K562 (cell line): ENCODE data around the gene NMUR1. TPM values are rescaled to one million over a fixed set of nuclear protein-coding genes. Genes with fewer than 3 reads are reported as not detected.
A peak's percentile ranks its signal among the peaks of the same experiment; 100 is the strongest.

Experiments
- ATAC-seq: fragments of 200-7000 bp; cut with Tn5 transposase; 3 replicates; pipeline ENCODE4 v1.9.1; 2020; ENCODE audit warnings: moderate library complexity
- BruUV-seq: library from RNA; stranded (reverse); fragments of 400-500 nt; replicated peaks from 2 replicates; lab custom pipeline; 2021; lab: Mats Ljungman, UMichigan
- CTCF ChIA-PET: fragments of 300-600 bp; formaldehyde crosslinking; extraction: SDS; loops from one replicate; lab custom pipeline; 2021; ENCODE audit warnings: low intra/inter-chr PET ratio; lab: Yijun Ruan, JAX
- POLR2A ChIA-PET: fragments of 300-600, 350-650 bp; sonication (Branson Sonifier 250); formaldehyde crosslinking; extraction: SDS; loops from one replicate; lab custom pipeline; 2021; ENCODE audit warnings: antibody characterized with exemption, inconsistent platforms; lab: Yijun Ruan, JAX
- DNase-seq, 4 experiments: peaks; one replicate each; pipeline versions ENCODE4 v3.0.0 to v3.0.0-alpha.2; 2011 to 2018; ENCODE audit warnings: low spot score in 3 of 4, mixed read lengths in 3 of 4; ENCODE audit errors: extremely low read depth in 1 of 4
- FAIRE-seq: peaks from 2 replicates; lab custom pipeline; 2011; peaks lifted over from hg19 to GRCh38; lab: Jason Lieb, UNC
- H2AFZ ChIP-seq: 2 replicates; pipeline ENCODE4 v1.6.0; 2011; ENCODE audit warnings: low read depth, low read length, control low read depth, inconsistent platforms
- H3K27ac ChIP-seq: fragments of 200-600 bp; 3 replicates; pipeline ENCODE4 v1.8.0; 2011; ENCODE audit warnings: low read depth, mild to moderate bottlenecking, control low read depth, inconsistent platforms, low read length, moderate library complexity, mixed read lengths; ENCODE audit errors: extremely low read depth
- H3K27me3 ChIP-seq, 2 experiments: fragments of 300-600 bp in 1 of 2; 2 replicates in 1 of 2; 3 replicates in 1 of 2; pipeline versions ENCODE4 v1.6.0 to v1.8.0; 2011; ENCODE audit warnings: inconsistent platforms in 2 of 2, low read length in 2 of 2, mild to moderate bottlenecking in 1 of 2, mixed read lengths in 1 of 2, moderate library complexity in 1 of 2; ENCODE audit not compliant: control insufficient read depth in 2 of 2, insufficient read depth in 2 of 2
- H3K36me3 ChIP-seq: fragments of 300-600 bp; 3 replicates; pipeline ENCODE4 v1.8.0; 2011; ENCODE audit warnings: mild to moderate bottlenecking, low read length, inconsistent platforms; ENCODE audit not compliant: control insufficient read depth, insufficient read depth
- H3K4me1 ChIP-seq, 2 experiments: fragments of 200-600 bp in 1 of 2; replicated peaks in 1 of 2; 2 replicates in 1 of 2; 3 replicates in 1 of 2; pipeline versions ENCODE4 v1.5.1 to v1.8.0; 2011; ENCODE audit warnings: inconsistent platforms in 2 of 2, low read length in 2 of 2, mild to moderate bottlenecking in 1 of 2, mixed read lengths in 1 of 2, moderate library complexity in 1 of 2; ENCODE audit not compliant: control insufficient read depth in 2 of 2, insufficient read depth in 2 of 2
- H3K4me2 ChIP-seq: 2 replicates; pipeline ENCODE4 v1.6.1; 2011; ENCODE audit warnings: low read length, control low read depth, inconsistent platforms, mixed read lengths; ENCODE audit not compliant: insufficient read depth
- H3K4me3 ChIP-seq: fragments of 200-600 bp; sonication (generic), shearing (Covaris generic); 2 replicates; pipeline ENCODE4 v1.5.1; 2016; ENCODE audit warnings: control low read depth, inconsistent platforms
- H3K79me2 ChIP-seq: fragments of 200-600 bp; 3 replicates; pipeline ENCODE4 v1.8.0; 2011; ENCODE audit warnings: low read length, inconsistent platforms; ENCODE audit not compliant: control insufficient read depth, insufficient read depth
- H3K9ac ChIP-seq, 2 experiments: 2 replicates each; pipeline versions ENCODE4 v1.6.0 to v1.6.1; 2011; ENCODE audit warnings: low read depth in 2 of 2, low read length in 2 of 2, control low read depth in 1 of 2, inconsistent platforms in 1 of 2, mild to moderate bottlenecking in 1 of 2, mixed read lengths in 1 of 2; ENCODE audit not compliant: insufficient read depth in 1 of 2
- H3K9me1 ChIP-seq: one replicate; pipeline ENCODE4 v1.6.0; 2011; ENCODE audit warnings: inconsistent platforms, mild to moderate bottlenecking, low read length, moderate library complexity; ENCODE audit not compliant: control insufficient read depth, insufficient read depth
- H3K9me3 ChIP-seq: replicated peaks from 2 replicates; pipeline ENCODE4 v1.5.1; 2011; ENCODE audit warnings: low read depth, low read length, inconsistent platforms; ENCODE audit not compliant: control insufficient read depth, insufficient read depth
- H4K20me1 ChIP-seq: replicated peaks from 2 replicates; pipeline ENCODE4 v1.6.1; 2011; ENCODE audit warnings: low read length, inconsistent platforms, mixed read lengths; ENCODE audit not compliant: control insufficient read depth, insufficient read depth
- ETV6 ChIP-seq, 3 experiments: fragments of 150-350 bp in 1 of 3; sonication (generic) in 1 of 3; formaldehyde crosslinking in 1 of 3; IDR thresholded peaks; 2 replicates each; pipeline versions ENCODE4 v1.6.1 to v1.8.0; 2014 to 2022; ENCODE audit warnings: borderline replicate concordance in 2 of 3, low read depth in 2 of 3, antibody characterized with exemption in 1 of 3, low read length in 1 of 3, mild to moderate bottlenecking in 1 of 3, missing genetic modification reagents in 1 of 3
- MEIS2 ChIP-seq: fragments of 450-650 bp; IDR thresholded peaks from 2 replicates; pipeline ENCODE4 v1.6.1; 2014; ENCODE audit warnings: mild to moderate bottlenecking; ENCODE audit not compliant: partially characterized antibody
- PBX2 ChIP-seq, 2 experiments: IDR thresholded peaks in 1 of 2; conservative IDR thresholded peaks in 1 of 2; 2 replicates each; pipeline ENCODE4 v1.6.1; 2016; ENCODE audit warnings: low read depth in 2 of 2, mild to moderate bottlenecking in 1 of 2, missing compliant biosample characterization in 1 of 2, missing genetic modification characterization in 1 of 2, moderate library complexity in 1 of 2
- RERE ChIP-seq: sonication (generic); formaldehyde crosslinking; IDR thresholded peaks from 2 replicates; pipeline ENCODE4 v1.8.0; 2023; ENCODE audit warnings: missing genetic modification reagents, mild to moderate bottlenecking, borderline replicate concordance
- WGBS: fragments of 100-300 bp; shearing (Covaris generic); methylation state at CpG from one replicate; pipeline ENCODE4 v1.1.6; 2016; ENCODE audit warnings: low coverage, mixed read lengths; ENCODE audit not compliant: insufficient coverage; ENCODE audit errors: missing lambda C conversion rate; 5-methylcytosine and 5-hydroxymethylcytosine counted together
- in situ Hi-C: fragments of 300-500 bp; cut with MboI; formaldehyde crosslinking; loops from 4 replicates; pipeline ENCODE4 v1.15.0; 2018; ENCODE audit warnings: inconsistent platforms, mixed read lengths
- intact Hi-C: fragments of 100-400 bp; cut with micrococcal nuclease; formaldehyde crosslinking; loops from 2 replicates; pipeline ENCODE4 v1.14.2; 2022
- polyA plus RNA-seq, 8 experiments: library from polyadenylated mRNA; depleted of rRNA in 4 of 8; stranded (reverse) in 5 of 8; unstranded in 3 of 8; fragments of >200 nt; fragmentation: Nextera tagmentation in 2 of 8; fragmentation: Illumina TruSeq in 1 of 8; extraction: Ambion mirVana in 2 of 8; extraction: Trizol in 1 of 8; gene quantifications; 2 replicates each; pipeline versions ENCODE4 v1.2.1 to v1.2.3, GENCODE V29; 2011 to 2014; ENCODE audit warnings: inconsistent platforms in 1 of 8, missing spikeins in 1 of 8
- total RNA-seq, 7 experiments: library from RNA; depleted of rRNA in 6 of 7; stranded (reverse); fragments of >200 nt in 6 of 7; fragmentation: Illumina TruSeq in 2 of 7; extraction: Trizol in 2 of 7; gene quantifications; 2 replicates each; pipeline versions ENCODE4 v1.2.1 to v1.2.3, GENCODE V29; 2011 to 2021; ENCODE audit warnings: low replicate concordance in 1 of 7
- TF ChIP-seq, protein P1 (sequence below): fragments of 450-650 bp; IDR thresholded peaks from 2 replicates; pipeline ENCODE4 v1.6.1; 2016

NMUR1 gene
- total and polyA plus RNA-seq, 9 of the 15 experiments (the other 6 are each of a cell fraction or from before 2014, with no cell fraction given) = 0.01 to 0.27 (median 0.15) TPM

DNA sequence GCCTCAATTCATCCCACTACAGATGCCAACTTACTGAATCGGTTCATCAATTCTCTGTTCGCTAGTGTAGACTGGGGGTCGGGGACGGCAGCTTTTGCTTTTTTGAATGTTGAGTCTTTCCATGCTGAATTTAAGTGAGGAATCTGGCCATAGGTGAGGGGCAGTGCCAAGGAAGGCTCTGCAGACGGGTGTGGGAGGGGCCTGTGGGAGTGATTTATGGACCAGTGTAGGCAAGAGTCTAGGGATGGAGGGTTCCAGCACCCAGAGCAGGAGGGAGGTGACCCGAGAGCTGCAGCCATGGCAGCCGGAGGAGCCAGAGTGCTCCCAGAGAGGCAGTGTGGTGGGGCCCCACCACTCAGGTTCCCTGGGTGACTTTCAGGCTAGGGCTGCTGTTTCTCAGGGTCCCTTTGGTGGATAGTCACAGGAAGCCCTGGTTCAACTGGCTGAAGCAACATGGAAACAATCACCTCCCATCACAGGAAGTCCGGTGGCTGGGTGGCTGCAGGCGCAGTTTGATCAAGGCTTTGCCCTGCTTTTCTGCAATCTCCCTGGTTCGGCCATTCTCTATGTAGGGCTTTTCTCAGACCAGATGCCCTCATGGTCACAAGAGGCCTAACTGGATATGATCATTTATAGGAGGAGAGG is 45.5 kb upstream of the NMUR1 start:
- CTCF ChIA-PET = no interaction called here
- POLR2A ChIA-PET = interaction anchor here (1.0 kb wide), 1 partner anchor 9 kb away, joined by 5 read pairs; no protein-coding TSS in a partner anchor
- ATAC-seq = no peak
- Histone ChIP-seq H3K4me3 (no peak overlapping the region), H3K36me3 (no peaks in the 10 kb centered on the region), H3K27ac (no peak overlapping the region), H3K9me1 (no peaks in the 10 kb centered on the region), H4K20me1 (no peaks in the 10 kb centered on the region), H2AFZ (no peak overlapping the region), H3K9ac (no peak overlapping the region), H3K4me2 (no peak overlapping the region), H3K4me1 (no peaks in the 10 kb centered on the region; a peak in 1 of 5 replicates), H3K9me3 (no peaks in the 10 kb centered on the region), H3K27me3 (peaks cover 0 to 14% of the 10 kb centered on the region in 2 experiments; a peak in 4 of 5 replicates), H3K79me2 (no peaks in the 10 kb centered on the region)
- no peak for TF ChIP-seq PBX2 (CRISPR knock-in tag; IDR thresholded peaks at IDR 0.05; ENCODE audit: low read depth)
- TF ChIP-seq PBX2 (tag; conservative IDR thresholded peaks at IDR 0.05; ENCODE audit: low read depth) = peak; percentile 12; the same call in 1 of the 2 replicates
- no peak for TF ChIP-seq RERE (CRISPR knock-in tag)
- peak; percentile 17 for TF ChIP-seq MEIS2
- no peak for TF ChIP-seq ETV6 (IDR thresholded peaks at IDR 0.05; ENCODE audit: borderline replicate concordance in 1 of 2, low read depth in 2 of 2, low read length in 1 of 2)
- no peak for TF ChIP-seq ETV6 (CRISPR knock-in tag; IDR thresholded peaks at IDR 0.05; ENCODE audit: borderline replicate concordance)
- TF ChIP-seq, protein P1, sequence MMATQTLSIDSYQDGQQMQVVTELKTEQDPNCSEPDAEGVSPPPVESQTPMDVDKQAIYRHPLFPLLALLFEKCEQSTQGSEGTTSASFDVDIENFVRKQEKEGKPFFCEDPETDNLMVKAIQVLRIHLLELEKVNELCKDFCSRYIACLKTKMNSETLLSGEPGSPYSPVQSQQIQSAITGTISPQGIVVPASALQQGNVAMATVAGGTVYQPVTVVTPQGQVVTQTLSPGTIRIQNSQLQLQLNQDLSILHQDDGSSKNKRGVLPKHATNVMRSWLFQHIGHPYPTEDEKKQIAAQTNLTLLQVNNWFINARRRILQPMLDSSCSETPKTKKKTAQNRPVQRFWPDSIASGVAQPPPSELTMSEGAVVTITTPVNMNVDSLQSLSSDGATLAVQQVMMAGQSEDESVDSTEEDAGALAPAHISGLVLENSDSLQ = peak; percentile 53
- intact Hi-C loops (no loop called here), in situ Hi-C loops (no loop called here)
- DNase-seq = no peak
- BruUV-seq = no TSS peak
- FAIRE-seq = no peak
- 14% methylated on average over 8 of the region's 10 CpGs for WGBS
